Measurements from ENCODE around the gene ARID1B. TPM values are rescaled to one million over a fixed set of nuclear protein-coding genes. Genes with fewer than 3 reads are reported as not detected.

Gene ARID1B
- total and polyA plus RNA-seq, 7 experiments from 2014 or later = 17.5 to 164 (median 139) TPM

DNA sequence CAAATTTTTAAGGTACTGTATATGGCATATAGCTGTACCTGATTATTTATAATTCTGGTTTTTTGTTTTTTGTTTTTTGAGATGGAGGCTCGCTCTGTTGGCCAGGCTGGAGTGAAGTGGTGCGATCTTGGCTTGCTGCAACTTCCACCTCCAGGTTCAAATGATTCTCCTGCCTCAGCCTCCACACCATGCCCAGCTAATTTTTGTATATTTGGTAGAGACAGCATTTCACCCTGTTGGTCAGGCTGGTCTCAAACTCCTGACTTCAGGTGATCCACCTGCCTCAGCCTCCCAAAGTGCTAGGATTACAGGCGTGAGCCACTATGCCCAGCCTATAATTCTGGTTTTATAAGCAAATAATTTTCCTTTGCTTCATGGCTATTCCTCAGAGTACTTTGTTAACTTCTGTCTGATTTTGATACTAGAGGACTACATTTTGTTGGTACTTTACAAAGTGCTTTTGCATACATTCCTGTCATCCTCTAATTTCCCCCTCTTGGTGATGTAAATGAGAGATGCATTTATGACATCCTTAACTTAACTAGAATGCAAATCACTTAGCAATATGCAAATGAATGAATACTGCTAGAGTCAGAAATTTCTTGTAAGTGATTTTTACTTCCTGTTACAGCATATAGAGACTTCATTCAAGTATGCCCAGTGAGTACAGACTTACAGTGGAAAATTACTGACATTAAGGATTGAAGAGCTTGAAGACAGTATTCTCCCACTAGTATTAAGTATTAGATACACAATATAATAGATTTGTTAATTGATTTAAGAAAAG is 35.7 kb upstream of the ARID1B start:
- Histone ChIP-seq H3K4me3 (ENCODE audit: low read length) (no peak overlapping the region), H3K27me3 (ENCODE audit: control insufficient read depth in 2 of 2, insufficient read depth in 2 of 2, low read length in 2 of 2) (no peaks in the 10 kb centered on the region), H3K36me3 (ENCODE audit: control insufficient read depth in 2 of 3, insufficient read depth in 3 of 3, low read length in 3 of 3) (no peaks in the 10 kb centered on the region), H3K27ac (ENCODE audit: low read depth, low read length) (no peak overlapping the region), H3K4me1 (ENCODE audit: control insufficient read depth in 2 of 2, insufficient read depth in 2 of 2, low read length in 2 of 2) (no peaks in the 10 kb centered on the region), H3K9me3 (ENCODE audit: control insufficient read depth in 2 of 3, low read length in 3 of 3) (no peaks in the 10 kb centered on the region)
- CTCF ChIA-PET = interaction anchor here (0.6 kb wide), 1 partner anchor 34 kb away, joined by 3 read pairs; no protein-coding TSS in a partner anchor
- H3K27me3 Mint-ChIP-seq = peaks cover 0 to 8% (median 0%) of the 10 kb centered on the region in 5 donors
- intact Hi-C loops (cut with micrococcal nuclease) = no loop called here
- peaks cover 0 to 13% (median 5%) of the 10 kb centered on the region in 5 donors for H3K36me3 Mint-ChIP-seq
- no peak overlapping the region for H3K27ac Mint-ChIP-seq
- no peak for DNase-seq
- no peak for ATAC-seq
- no peak overlapping the region for H3K4me3 Mint-ChIP-seq
- POLR2A ChIA-PET = no interaction called here
- peaks cover 4 to 23% (median 9%) of the 10 kb centered on the region in 11 donors for H3K9me3 Mint-ChIP-seq
- H3K4me1 Mint-ChIP-seq = no peaks in the 10 kb centered on the region

DNA sequence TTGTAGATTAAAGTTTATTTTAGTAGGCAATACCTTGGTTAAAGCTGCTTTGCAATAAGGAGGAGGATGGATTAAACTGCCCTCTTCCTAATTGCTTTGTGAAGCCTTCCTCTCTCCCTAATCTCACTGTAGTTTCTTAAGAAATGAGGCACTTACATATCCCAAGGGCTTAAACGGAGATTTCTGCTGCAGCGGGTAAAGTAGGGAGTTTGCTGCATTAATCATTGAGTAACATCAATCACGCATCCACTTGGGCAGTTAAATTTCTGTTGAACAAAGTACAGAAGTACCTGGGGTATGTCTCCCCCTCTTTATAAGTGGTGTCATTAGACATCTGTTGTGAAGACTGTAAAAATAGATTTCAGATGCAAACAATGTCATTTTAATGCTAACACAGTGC is 29.5 kb upstream of the ARID1B start:
- Histone ChIP-seq H3K27ac (ENCODE audit: low read depth, low read length) (no peak overlapping the region), H3K4me3 (ENCODE audit: low read length) (no peak overlapping the region), H3K9me3 (ENCODE audit: control insufficient read depth in 2 of 3, low read length in 3 of 3) (no peaks in the 10 kb centered on the region), H3K36me3 (ENCODE audit: control insufficient read depth in 2 of 3, insufficient read depth in 3 of 3, low read length in 3 of 3) (no peaks in the 10 kb centered on the region), H3K4me1 (ENCODE audit: control insufficient read depth in 2 of 2, insufficient read depth in 2 of 2, low read length in 2 of 2) (no peaks in the 10 kb centered on the region), H3K27me3 (ENCODE audit: control insufficient read depth in 2 of 2, insufficient read depth in 2 of 2, low read length in 2 of 2) (no peaks in the 10 kb centered on the region)
- ATAC-seq (no peak), DNase-seq (no peak)
- Mint-ChIP-seq H3K36me3 (no peaks in the 10 kb centered on the region), H3K9me3 (no peaks in the 10 kb centered on the region), H3K4me3 (no peak overlapping the region), H3K27ac (no peak overlapping the region), H3K27me3 (peaks cover 0 to 29% (median 0%) of the 10 kb centered on the region in 5 donors), H3K4me1 (no peaks in the 10 kb centered on the region)
- intact Hi-C loops (cut with micrococcal nuclease) = no loop called here
- CTCF ChIA-PET = no interaction called here
- POLR2A ChIA-PET = no interaction called here

DNA sequence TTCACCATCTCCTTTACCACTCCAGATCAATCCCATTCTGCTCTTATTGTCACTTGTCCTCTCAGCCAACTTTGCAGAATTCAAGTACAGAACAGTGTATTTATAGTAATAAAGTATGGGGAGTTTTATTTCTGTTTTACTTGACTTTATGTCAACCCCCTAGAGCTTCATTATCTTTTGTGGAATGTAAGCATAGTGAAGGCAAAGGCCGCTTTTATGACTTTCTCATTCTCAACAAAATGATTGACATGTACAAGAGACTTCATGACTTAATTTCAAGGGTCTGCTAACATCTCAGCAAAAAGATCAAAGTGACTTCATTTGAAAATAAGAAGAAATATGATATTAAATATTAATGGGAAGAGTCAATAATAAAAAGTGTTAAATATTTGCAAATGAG is 28.7 kb upstream of the ARID1B start:
- Mint-ChIP-seq H3K27ac (no peak overlapping the region), H3K4me3 (no peak overlapping the region), H3K27me3 (peaks cover 0 to 29% (median 0%) of the 10 kb centered on the region in 5 donors), H3K9me3 (peaks cover 0 to 1% (median 0%) of the 10 kb centered on the region in 11 donors), H3K4me1 (no peaks in the 10 kb centered on the region), H3K36me3 (no peaks in the 10 kb centered on the region)
- ATAC-seq (no peak), DNase-seq (no peak)
- intact Hi-C loops (cut with micrococcal nuclease) = no loop called here
- H3K4me1 ChIP-seq (ENCODE audit: control insufficient read depth in 2 of 2, insufficient read depth in 2 of 2, low read length in 2 of 2) = no peaks in the 10 kb centered on the region
- ChIA-PET POLR2A (no interaction called here), CTCF (no interaction called here)
- no peaks in the 10 kb centered on the region for H3K9me3 ChIP-seq (ENCODE audit: control insufficient read depth in 2 of 3, low read length in 3 of 3)
- H3K4me3 ChIP-seq (ENCODE audit: low read length) = no peak overlapping the region
- H3K27ac ChIP-seq (ENCODE audit: low read depth, low read length) = no peak overlapping the region
- no peaks in the 10 kb centered on the region for H3K27me3 ChIP-seq (ENCODE audit: control insufficient read depth in 2 of 2, insufficient read depth in 2 of 2, low read length in 2 of 2)
- no peaks in the 10 kb centered on the region for H3K36me3 ChIP-seq (ENCODE audit: control insufficient read depth in 2 of 3, insufficient read depth in 3 of 3, low read length in 3 of 3)

DNA sequence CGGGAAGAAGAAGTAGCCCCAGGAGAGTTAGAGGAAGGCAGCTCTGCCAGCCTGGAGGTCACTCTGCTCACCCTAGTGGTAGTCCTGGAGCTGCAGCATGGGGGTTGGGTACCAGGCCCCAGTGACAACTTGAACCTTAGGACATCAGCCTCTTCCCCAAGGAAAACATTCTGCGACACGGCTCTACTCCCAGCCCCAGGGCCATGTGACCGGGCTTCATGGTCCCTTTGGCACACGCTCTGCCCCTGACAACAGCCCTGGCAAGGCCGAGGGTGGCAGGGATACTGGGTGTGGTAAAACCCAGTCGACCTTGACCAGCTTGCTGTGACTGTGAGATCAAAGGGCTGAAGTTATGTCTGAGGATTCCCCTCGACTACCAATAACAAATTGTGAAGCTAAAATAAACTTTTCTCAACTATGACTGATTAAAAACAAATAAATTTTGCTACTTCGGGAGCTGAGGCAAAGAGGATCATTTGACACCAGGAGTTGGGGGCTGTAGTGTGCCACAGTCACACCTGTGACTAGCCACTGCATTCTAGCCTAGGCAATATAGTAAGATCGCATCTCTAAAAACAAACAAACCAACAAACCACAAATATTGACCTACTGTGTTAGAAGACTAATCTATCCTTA is 24.4 kb upstream of the ARID1B start:
- H3K27ac ChIP-seq (ENCODE audit: low read depth, low read length) = no peak overlapping the region
- DNase-seq = no peak
- H3K36me3 ChIP-seq (ENCODE audit: control insufficient read depth in 2 of 3, insufficient read depth in 3 of 3, low read length in 3 of 3) = no peaks in the 10 kb centered on the region
- H3K9me3 Mint-ChIP-seq = peaks cover 0 to 1% (median 0%) of the 10 kb centered on the region in 11 donors
- no peaks in the 10 kb centered on the region for H3K27me3 ChIP-seq (ENCODE audit: control insufficient read depth in 2 of 2, insufficient read depth in 2 of 2, low read length in 2 of 2)
- intact Hi-C loops (cut with micrococcal nuclease) = no loop called here
- no peak overlapping the region for H3K4me3 Mint-ChIP-seq
- no peak for ATAC-seq
- no peaks in the 10 kb centered on the region for H3K9me3 ChIP-seq (ENCODE audit: control insufficient read depth in 2 of 3, low read length in 3 of 3)
- H3K4me1 Mint-ChIP-seq = peaks cover 0 to 3% (median 0%) of the 10 kb centered on the region in 7 donors
- ChIA-PET POLR2A (interaction anchor here (0.8 kb wide), 1 partner anchor 357 kb away, joined by 3 read pairs; no protein-coding TSS in a partner anchor), CTCF (no interaction called here)
- H3K4me1 ChIP-seq (ENCODE audit: control insufficient read depth in 2 of 2, insufficient read depth in 2 of 2, low read length in 2 of 2) = no peaks in the 10 kb centered on the region
- no peaks in the 10 kb centered on the region for H3K36me3 Mint-ChIP-seq
- H3K4me3 ChIP-seq (ENCODE audit: low read length) = no peak overlapping the region
- no peak overlapping the region for H3K27ac Mint-ChIP-seq
- H3K27me3 Mint-ChIP-seq = peaks cover 0 to 13% (median 4%) of the 10 kb centered on the region in 5 donors

DNA sequence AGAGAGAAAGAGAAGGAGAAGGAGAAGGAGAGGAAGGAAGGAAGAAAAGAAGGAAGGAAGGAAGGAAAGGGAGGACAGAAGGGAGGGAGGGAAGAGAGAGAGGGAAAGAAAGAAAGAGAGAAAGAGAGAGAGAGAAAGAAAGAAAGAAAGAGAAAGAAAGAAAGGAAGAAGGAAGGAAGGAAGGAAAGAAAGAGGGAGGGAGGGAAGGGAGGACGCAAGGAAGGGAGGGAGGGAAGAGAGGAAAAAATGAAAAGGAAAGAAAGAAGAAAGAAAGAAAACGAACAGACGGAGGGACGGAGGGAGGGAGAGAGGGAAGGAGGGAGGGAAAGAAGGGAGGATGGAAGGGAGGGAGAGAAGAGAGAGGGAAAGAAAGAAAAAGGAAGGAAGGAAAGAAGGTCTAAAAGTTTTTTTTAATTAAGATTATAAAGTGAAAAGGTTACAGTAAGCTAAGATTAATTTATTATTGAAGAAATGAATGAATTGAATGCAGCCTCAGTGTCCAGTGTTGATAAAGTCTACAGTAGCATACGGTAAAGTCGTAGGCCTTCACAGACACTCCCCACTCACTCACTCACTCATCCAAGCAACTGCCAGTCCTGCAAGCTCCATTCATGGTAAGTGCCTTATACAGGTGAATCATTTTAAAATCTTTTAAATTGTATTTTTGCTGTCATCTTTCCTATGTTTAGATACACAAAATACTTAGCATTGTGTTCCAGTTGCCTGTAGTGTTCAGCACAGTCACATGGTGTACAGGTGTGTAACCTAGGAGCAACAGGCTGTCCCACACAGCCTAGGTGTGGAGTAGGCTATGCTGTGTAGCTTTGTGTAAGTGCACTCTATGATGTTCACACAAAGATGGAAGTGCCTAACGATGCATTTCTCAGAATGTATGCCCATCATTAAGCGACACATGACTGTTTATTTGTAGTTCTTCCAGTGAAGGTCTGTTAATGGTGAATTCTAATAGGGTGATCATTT is 20.3 kb upstream of the ARID1B start:
- no peak for ATAC-seq
- H3K36me3 Mint-ChIP-seq = no peaks in the 10 kb centered on the region
- no peak overlapping the region for H3K27ac Mint-ChIP-seq
- H3K4me1 ChIP-seq (ENCODE audit: control insufficient read depth in 2 of 2, insufficient read depth in 2 of 2, low read length in 2 of 2) = no peaks in the 10 kb centered on the region
- H3K27ac ChIP-seq (ENCODE audit: low read depth, low read length) = no peak overlapping the region
- peaks cover 0 to 1% (median 0%) of the 10 kb centered on the region in 11 donors for H3K9me3 Mint-ChIP-seq
- no peaks in the 10 kb centered on the region for H3K36me3 ChIP-seq (ENCODE audit: control insufficient read depth in 2 of 3, insufficient read depth in 3 of 3, low read length in 3 of 3)
- H3K4me3 Mint-ChIP-seq = no peak overlapping the region
- H3K4me1 Mint-ChIP-seq = peaks cover 0 to 3% (median 0%) of the 10 kb centered on the region in 7 donors
- no peaks in the 10 kb centered on the region for H3K9me3 ChIP-seq (ENCODE audit: control insufficient read depth in 2 of 3, low read length in 3 of 3)
- intact Hi-C loops (cut with micrococcal nuclease) = no loop called here
- no peaks in the 10 kb centered on the region for H3K27me3 ChIP-seq (ENCODE audit: control insufficient read depth in 2 of 2, insufficient read depth in 2 of 2, low read length in 2 of 2)
- peaks cover 0 to 15% (median 8%) of the 10 kb centered on the region in 5 donors for H3K27me3 Mint-ChIP-seq
- H3K4me3 ChIP-seq (ENCODE audit: low read length) = no peak overlapping the region
- DNase-seq = no peak
- ChIA-PET POLR2A (no interaction called here), CTCF (no interaction called here)

DNA sequence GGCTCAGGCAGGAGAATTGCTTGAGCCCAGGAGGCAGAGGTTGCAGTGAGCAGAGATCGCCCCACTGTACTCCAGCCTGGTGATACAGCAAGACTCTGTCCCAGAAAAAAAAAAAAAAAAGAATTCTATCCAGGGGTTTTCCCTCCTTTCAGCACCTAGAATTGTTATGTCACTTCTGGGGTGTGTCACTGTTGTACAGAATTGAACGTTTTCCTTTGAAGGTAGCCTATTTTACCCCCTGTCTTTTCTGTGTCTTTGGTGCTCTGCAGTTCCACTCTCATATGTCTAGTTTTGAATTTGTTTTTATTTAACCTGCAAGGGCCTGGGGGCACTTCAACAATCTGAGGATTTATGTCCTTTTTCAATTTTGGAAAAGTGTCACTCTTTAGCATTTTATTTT is 19.3 kb upstream of the ARID1B start:
- intact Hi-C loops (cut with micrococcal nuclease) = no loop called here
- POLR2A ChIA-PET = no interaction called here
- no peaks in the 10 kb centered on the region for H3K27me3 ChIP-seq (ENCODE audit: control insufficient read depth in 2 of 2, insufficient read depth in 2 of 2, low read length in 2 of 2)
- H3K36me3 Mint-ChIP-seq = no peaks in the 10 kb centered on the region
- no peak overlapping the region for H3K27ac ChIP-seq (ENCODE audit: low read depth, low read length)
- DNase-seq (no peak), ATAC-seq (no peak)
- H3K27ac Mint-ChIP-seq = no peak overlapping the region
- H3K4me1 ChIP-seq (ENCODE audit: control insufficient read depth in 2 of 2, insufficient read depth in 2 of 2, low read length in 2 of 2) = no peaks in the 10 kb centered on the region
- H3K27me3 Mint-ChIP-seq = peaks cover 0 to 15% (median 8%) of the 10 kb centered on the region in 5 donors
- CTCF ChIA-PET = no interaction called here
- no peaks in the 10 kb centered on the region for H3K36me3 ChIP-seq (ENCODE audit: control insufficient read depth in 2 of 3, insufficient read depth in 3 of 3, low read length in 3 of 3)
- no peak overlapping the region for H3K4me3 Mint-ChIP-seq
- H3K4me1 Mint-ChIP-seq = peaks cover 0 to 3% (median 0%) of the 10 kb centered on the region in 7 donors
- H3K4me3 ChIP-seq (ENCODE audit: low read length) = no peak overlapping the region
- H3K9me3 ChIP-seq (ENCODE audit: control insufficient read depth in 2 of 3, low read length in 3 of 3) = no peaks in the 10 kb centered on the region
- H3K9me3 Mint-ChIP-seq = peaks cover 0 to 1% (median 0%) of the 10 kb centered on the region in 11 donors

All from naive thymus-derived CD4-positive, alpha-beta T cell (primary cell).